NCI-H2196 treated with DMSO at 0.1 percent for 48 hours (cell line): Measurements from ENCODE around the gene ELL.
"Not testable (repeated sequence)": the region's sequence is repeated elsewhere in the genome, so short reads cannot be mapped to it uniquely, and the experiment has no call there.

ENCODE experiments used
- DNase-seq: peaks from one replicate; lab custom pipeline; 2025; ENCODE audit not compliant: unreplicated experiment; lab: John Stamatoyannopoulos, UW

ELL gene

DNA sequence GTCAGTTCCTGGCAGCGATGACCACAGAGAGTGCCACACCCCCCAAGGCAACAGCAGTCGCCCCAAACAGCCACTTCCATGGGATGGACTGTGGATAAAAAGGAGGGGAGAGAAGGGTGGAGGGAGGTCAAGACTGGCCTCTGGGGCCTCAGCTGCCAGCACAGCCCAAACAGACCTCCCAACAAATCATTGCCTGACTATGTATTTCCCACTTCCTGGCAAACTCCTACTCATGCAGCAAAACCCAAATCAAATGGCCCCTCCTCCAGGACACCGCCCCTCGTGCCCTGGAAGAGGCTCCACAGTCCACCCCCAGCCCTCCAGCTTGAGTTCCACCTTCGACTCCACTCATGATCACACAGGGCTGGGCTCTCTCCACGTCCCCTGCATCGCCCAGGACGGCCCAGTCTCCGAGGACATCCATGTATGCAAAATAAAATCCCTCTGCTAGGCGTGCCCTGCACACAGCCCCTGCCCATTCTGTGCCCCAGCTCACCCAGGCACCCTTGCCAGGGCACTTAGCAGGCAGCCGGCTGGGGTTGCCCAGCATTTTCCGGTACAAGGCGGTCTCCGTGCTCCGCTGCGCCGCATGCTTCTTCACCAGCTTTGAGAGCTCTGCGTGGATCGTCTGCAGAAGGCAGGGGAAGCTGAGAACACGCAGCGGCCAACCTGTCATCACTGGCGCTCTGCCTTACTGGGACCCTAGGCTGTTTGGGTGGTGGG is 10.5 kb upstream of the ELL start:
- DNase-seq, result no peak

GRCh38 chr19:18531485-18531884 is 9.6 kb upstream of the ELL start:
- no peak for DNase-seq

- DNase-seq, result no peak
Measured at GRCh38 chr19:18529782-18530181, 7.9 kb upstream of the ELL start.

DNA sequence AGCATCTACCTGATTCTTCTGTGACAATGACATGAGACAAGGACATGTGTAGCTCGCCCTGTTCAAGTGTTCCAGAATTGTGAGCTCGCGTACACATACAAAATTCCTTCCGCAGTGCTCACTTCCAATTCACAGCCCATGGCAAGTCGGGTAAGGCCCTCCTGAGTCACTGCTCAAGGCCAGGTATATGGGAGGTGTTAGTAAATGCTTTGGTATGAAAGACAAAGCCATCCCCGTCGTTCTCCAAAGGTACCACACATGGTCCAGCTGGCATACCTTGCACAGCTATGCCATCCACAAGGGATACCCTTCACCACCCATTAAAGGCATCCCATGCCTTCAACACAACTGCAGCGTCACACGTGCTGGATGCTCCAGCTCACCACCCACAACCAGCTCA is 4.4 kb upstream of the ELL start:
- no peak for DNase-seq

GRCh38 chr19:18523841-18524240 is 2.0 kb upstream of the ELL start:
- no peak for DNase-seq

- not testable (repeated sequence) for DNase-seq
Measured at GRCh38 chr19:18522862-18523440, 1.1 kb upstream of the ELL start.

- peak; percentile 99 for DNase-seq
Measured at GRCh38 chr19:18522124-18522861, 423 bp upstream of the ELL start.

DNA sequence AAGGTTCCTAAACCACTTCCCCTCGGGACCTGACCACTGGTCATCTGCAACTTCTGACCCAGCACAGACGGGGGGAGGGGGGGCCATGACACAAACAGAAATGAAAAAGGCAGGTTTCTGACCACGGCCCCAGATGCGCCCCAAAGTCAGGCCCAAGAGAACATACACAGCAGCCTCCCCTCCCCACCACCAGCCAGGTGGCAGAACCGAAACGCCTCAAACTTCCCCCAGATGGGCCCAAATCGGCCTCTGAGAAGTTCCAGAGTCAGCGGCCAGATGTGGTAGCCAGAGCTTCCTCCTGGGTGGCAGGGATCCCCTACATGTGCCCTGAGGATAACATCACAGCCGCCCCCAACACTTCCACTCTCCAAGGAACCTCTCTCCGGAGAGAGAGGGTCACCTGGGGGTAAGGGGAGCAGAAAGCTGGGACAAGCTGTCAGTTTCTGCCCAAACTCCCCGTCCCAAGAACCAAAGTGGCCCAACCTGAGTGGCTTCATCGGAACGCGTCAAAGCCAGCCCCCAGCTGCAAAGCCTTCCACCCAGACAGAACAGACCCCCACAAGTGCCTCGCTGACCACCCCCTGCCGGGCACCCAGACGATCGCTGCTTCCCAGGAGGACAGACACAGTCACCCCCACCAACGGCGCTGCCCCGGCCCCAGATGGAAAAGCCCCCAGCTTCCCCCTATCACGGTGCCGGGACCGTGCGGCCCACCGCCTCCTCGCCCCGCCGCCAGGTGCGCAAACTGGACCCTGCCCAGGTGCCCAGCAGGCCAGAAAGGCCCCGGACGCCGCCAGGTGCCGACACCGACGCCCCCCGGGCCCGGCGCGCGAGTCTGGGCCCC is 800 bp downstream of the ELL start:
- DNase-seq, result no peak

GRCh38 chr19:18519962-18520847 is 1.7 kb downstream of the ELL start:
- peak; percentile 54 for DNase-seq

DNA sequence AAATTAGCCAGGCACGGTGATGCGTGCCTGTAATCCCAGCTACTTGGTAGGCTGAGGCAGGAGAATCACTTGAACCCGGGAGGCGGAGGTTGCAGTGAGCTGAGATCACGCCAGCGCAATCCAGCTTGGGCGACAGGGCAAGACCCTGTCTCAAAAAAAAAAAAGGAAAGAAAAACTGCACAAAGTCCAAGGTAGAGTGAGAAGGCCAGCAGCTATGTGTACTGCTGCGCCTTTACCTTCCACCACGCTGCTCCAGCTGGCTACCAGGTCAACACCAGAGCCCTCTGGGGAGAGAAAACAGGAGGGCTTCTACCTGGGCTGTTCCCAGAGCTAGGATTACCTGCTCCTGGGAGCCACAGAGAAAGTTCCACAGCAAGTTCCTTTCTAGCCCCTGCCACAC is 3.2 kb downstream of the ELL start:
- DNase-seq, result no peak

DNA sequence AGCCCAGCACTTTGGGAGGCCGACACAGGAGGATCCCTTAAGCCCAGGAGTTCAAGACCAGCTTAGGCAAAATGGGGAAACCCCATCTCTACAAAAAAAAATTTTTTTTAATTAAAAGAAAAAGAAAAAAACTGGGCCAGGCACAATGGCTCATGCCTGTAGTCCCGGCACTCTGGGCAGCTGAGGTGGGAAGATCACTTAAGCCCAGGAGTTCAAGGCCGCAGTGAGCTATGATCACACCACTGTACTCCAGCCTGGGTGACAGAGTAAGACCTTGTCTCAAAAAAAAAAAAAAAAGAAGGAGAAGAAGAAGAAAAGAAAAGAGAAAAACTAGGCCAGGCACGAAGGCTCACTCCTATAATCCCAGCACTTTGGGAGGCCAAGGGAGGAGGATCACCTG is 4.3 kb downstream of the ELL start:
- no peak for DNase-seq

- DNase-seq, result no peak
Measured at GRCh38 chr19:18515959-18516358, 5.9 kb downstream of the ELL start.

DNA sequence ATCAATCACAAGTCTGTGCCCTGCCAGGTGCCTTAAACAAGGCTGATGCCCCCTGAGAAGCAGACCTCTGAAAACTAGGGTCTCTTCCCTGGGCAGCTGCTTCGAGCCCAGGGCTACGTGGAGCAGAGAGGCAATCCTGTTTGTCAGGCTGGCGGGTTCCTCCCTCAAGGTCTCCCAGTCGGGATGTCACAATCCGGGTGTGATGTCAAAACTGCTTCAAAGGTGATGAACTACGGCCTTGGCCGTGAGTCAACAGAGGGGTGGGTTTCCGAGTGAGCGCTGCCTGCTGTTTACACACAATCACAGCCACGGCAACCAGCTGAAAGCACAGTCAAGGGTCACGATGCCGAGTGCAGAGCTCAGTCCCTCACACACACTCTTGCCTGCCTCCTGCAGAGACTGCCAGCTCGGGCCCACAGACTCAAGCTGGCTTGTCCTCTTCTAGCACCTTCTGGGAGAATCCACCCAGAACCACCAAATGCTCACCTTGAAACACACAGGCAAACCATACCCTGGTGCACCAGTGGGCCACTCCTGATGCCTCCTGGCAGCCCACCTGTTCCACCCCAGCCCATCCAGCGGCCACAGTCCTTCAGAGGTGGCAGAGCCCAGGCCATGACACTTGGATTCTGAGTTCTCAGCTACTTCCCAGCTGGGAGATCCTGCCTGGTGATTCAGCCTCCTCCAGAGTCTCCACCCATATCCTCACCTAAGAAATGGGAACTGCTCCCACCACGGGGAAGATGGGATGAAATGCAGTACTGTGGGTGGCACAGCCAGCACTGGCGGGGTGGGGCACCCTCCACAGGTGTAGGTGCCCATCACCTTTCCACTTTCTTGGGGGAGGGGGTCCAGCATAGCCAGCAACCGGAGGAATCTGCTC is 6.8 kb downstream of the ELL start:
- no peak for DNase-seq

- no peak for DNase-seq
Measured at GRCh38 chr19:18513868-18514267, 8.0 kb downstream of the ELL start.

DNA sequence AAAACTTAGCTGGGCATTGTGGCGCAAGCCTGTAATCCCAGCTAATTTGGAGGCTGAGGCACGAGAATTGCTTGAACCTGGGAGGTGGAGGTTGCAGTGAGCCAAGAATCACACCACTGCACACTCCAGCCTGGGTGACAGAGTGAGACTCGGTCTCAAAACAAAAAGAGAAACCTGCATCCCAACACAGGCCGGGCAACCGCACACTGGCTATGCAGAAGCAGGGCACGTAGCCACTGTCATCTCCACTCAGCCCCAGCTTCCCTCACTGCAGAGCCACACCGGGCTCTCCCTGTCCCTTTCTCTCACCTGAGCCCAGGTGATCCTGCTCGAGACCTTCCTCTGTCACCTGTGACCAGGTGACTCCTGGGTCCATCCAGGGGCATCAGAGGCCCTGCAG is 11.7 kb downstream of the ELL start:
- no peak for DNase-seq

DNA sequence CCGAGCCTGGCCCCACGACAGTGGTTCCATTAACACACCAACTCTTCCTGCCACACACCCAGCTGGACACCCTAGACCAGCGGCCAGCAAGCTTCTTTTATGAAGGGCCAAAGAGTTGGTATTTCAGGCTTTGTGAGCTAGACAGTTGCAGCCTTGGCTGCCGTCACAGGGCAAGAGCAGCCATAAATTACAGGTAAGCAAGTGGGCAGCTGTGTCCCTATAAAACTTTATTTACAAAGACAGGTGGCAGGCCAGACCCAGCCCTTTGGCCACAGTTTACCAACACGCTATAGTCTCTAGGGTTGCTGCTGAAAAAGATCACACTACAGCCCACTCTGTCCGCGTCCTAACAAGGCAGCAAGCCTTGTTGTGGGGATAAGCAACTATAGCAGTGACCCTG is 13.3 kb downstream of the ELL start:
- DNase-seq, result no peak

DNA sequence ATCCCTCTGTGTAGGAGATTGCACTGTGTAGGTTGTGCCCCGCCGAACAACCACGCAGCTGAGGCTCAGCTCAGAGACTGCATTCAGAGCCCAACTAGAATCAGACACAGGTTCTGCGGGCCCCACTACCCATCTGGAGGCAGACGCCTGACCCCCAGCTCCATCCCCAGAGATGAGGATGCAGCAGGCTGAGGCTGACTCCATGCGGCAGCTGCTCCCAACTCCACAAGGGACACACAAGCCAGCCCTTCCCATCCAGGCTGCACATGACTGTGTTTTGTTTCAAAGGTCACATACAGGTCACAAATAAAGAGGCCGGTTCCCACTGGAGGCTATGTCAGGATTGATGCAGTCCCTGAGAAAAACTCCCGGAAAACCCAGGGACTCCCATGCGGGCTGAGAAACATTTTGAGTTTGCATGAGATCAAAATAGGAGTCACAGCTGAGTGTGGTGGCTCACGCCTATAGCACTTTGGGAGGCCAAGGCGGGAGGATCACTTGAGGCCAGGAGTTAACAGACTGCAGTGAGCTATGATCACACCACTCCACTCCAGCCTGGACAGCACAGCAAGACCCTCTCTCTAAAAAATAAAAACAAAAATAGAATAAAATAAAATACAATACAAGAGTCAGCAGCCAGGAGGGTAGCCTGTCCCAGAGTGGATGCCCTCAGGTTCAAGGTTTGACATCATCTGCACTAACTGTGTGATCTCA is 14.0 kb downstream of the ELL start:
- DNase-seq, result no peak

DNA sequence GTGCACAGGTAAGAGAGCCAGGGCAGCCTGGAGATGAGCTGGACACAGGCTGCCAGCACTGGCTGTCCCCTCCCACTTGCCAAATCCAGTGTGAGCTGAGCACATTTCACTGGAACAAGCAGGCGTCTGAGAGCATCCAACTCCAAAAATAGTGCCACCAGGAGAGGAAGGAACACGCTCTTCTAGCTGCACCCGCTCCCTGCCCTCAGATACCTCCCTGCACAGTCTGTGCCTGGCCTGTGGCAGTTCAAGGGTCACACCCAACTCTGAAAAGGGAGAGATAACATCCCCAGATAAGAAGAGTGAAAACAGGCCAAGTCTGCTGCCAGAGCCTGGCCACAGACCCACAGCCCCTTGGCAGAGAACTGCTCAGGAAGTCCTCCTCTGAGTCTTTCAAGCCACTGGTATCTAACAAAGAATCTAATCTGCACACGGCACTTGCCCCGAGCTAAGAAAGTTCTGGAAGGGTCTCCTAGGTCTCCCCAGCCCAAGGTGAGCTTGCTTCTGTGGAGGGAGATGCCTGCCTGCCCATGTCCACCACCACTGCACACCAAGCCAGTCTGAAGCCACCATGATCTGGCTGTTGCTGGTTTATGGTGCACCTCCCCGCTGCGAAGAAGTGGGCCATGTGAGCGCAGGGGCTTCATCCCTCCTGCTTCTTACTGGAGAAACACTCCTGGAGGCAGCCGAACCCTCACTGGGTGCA is 14.7 kb downstream of the ELL start:
- no peak for DNase-seq
